B cell (primary cell): ENCODE results near the gene VPS13D. TPM values are rescaled to one million over a fixed set of nuclear protein-coding genes. Genes with fewer than 3 reads are reported as not detected.

Experiments
- ATAC-seq: fragments of 200-7000 bp; cut with Tn5 transposase; one replicate; pipeline ENCODE4 v1.10.0; 2021; ENCODE audit warnings: low read depth, mild to moderate bottlenecking, moderate number of reproducible peaks, moderate library complexity
- CTCF ChIA-PET: fragments of 350-600 bp; sonication (Branson Sonifier 250); formaldehyde crosslinking; loops from one replicate; lab custom pipeline; 2021; ENCODE audit warnings: antibody characterized with exemption, inconsistent platforms; lab: Charles Lee
- POLR2A ChIA-PET: fragments of 350-600 bp; sonication (Branson Sonifier 250); formaldehyde crosslinking; loops from one replicate; lab custom pipeline; 2021; ENCODE audit warnings: antibody characterized with exemption; lab: Charles Lee
- DNase-seq: peaks from one replicate; pipeline ENCODE4 v3.0.0; 2013
- H2AFZ ChIP-seq: 2 replicates; pipeline ENCODE4 v1.6.1; 2012; ENCODE audit warnings: mild to moderate bottlenecking, low read depth, low read length; ENCODE audit not compliant: insufficient read depth, poor library complexity, severe bottlenecking
- H3K27ac ChIP-seq, 2 donors: 1 replicate in 1 of 2; 2 replicates in 1 of 2; pipeline ENCODE4 v1.5.1; 2012 to 2013; ENCODE audit warnings: low read length in 2 of 2, mild to moderate bottlenecking in 2 of 2, moderate library complexity in 1 of 2
- H3K27me3 ChIP-seq, 4 experiments: fragments of 200-600 bp in 1 of 4; sonication (generic) in 1 of 4; replicated peaks in 1 of 4; 1 replicate in 2 of 4; 2 replicates in 2 of 4; pipeline versions ENCODE4 v1.6.1 to v1.7.0; 2013 to 2016; ENCODE audit warnings: low read length in 3 of 4, mild to moderate bottlenecking in 2 of 4, mixed read lengths in 1 of 4, moderate library complexity in 1 of 4; ENCODE audit not compliant: insufficient read depth in 4 of 4, control insufficient read depth in 3 of 4; ENCODE audit errors: control extremely low read depth in 1 of 4
- H3K36me3 ChIP-seq, 2 experiments: replicated peaks in 1 of 2; 1 replicate in 1 of 2; 2 replicates in 1 of 2; pipeline versions ENCODE4 v1.6.1 to v1.7.1; 2013; ENCODE audit warnings: low read length in 1 of 2; ENCODE audit not compliant: insufficient read depth in 2 of 2, control insufficient read depth in 1 of 2; ENCODE audit errors: control extremely low read depth in 1 of 2, extremely low read depth in 1 of 2
- H3K4me1 ChIP-seq, 2 donors: fragments of 200-600 bp in 1 of 2; sonication (generic) in 1 of 2; 1 replicate in 1 of 2; 2 replicates in 1 of 2; pipeline versions ENCODE4 v1.5.1 to v1.6.1; 2013 to 2017; ENCODE audit warnings: low read length in 2 of 2; ENCODE audit not compliant: control insufficient read depth in 2 of 2, insufficient read depth in 2 of 2
- H3K4me2 ChIP-seq: replicated peaks from 2 replicates; pipeline ENCODE3; 2012; ENCODE audit warnings: mild to moderate bottlenecking, low read depth, low read length; ENCODE audit not compliant: poor library complexity, severe bottlenecking
- H3K4me3 ChIP-seq, 5 experiments: fragments of 200-600 bp in 1 of 5; sonication (generic) in 1 of 5; 1 replicate in 3 of 5; 2 replicates in 2 of 5; pipeline versions ENCODE4 v1.5.1 to v1.7.0; 2011 to 2016; ENCODE audit warnings: low read length in 4 of 5, mild to moderate bottlenecking in 4 of 5, low read depth in 2 of 5, control low read depth in 1 of 5, moderate library complexity in 1 of 5; ENCODE audit not compliant: insufficient read depth in 1 of 5; ENCODE audit errors: control extremely low read depth in 1 of 5, extremely low read depth in 1 of 5
- H3K79me2 ChIP-seq: fragments of 200-600 bp; sonication (generic); one replicate; pipeline ENCODE4 v1.6.0; 2016; ENCODE audit warnings: low read length; ENCODE audit not compliant: control insufficient read depth, insufficient read depth
- H3K9ac ChIP-seq: fragments of 200-600 bp; sonication (generic); 2 replicates; pipeline ENCODE4 v1.6.1; 2017; ENCODE audit warnings: mild to moderate bottlenecking, low read length, moderate library complexity
- H3K9me3 ChIP-seq, 3 donors: one replicate each; pipeline versions ENCODE4 v1.6.1 to v1.7.1; 2013; ENCODE audit warnings: low read length in 2 of 3; ENCODE audit not compliant: control insufficient read depth in 2 of 3, insufficient read depth in 1 of 3; ENCODE audit errors: control extremely low read depth in 1 of 3
- H4K20me1 ChIP-seq: 2 replicates; pipeline ENCODE4 v1.6.0; 2012; ENCODE audit warnings: mild to moderate bottlenecking, low read length; ENCODE audit not compliant: insufficient read depth, control insufficient read depth, poor library complexity, severe bottlenecking
- H3K27ac Mint-ChIP-seq: one replicate; pipeline ENCODE4 v1.8.0; 2021; ENCODE audit warnings: mixed read lengths
- H3K27me3 Mint-ChIP-seq: one replicate; pipeline ENCODE4 v1.8.0; 2021; ENCODE audit warnings: mixed read lengths
- H3K4me1 Mint-ChIP-seq: one replicate; pipeline ENCODE4 v1.8.0; 2021; ENCODE audit warnings: mixed read lengths
- H3K4me3 Mint-ChIP-seq: one replicate; pipeline ENCODE4 v1.8.0; 2021; ENCODE audit warnings: mixed read lengths
- H3K9me3 Mint-ChIP-seq: one replicate; pipeline ENCODE4 v1.8.0; 2022; ENCODE audit warnings: mixed read lengths; ENCODE audit not compliant: insufficient read depth
- EZH2 ChIP-seq: IDR thresholded peaks from 2 replicates; pipeline ENCODE4 v1.6.1; 2012; ENCODE audit warnings: borderline replicate concordance, low read depth, mild to moderate bottlenecking, moderate library complexity, low read length; ENCODE audit not compliant: insufficient read depth, poor library complexity, severe bottlenecking
- WGBS: methylation state at CpG from one replicate; pipeline ENCODE4 v1.1.5; 2013; ENCODE audit warnings: missing lambda C conversion rate; ENCODE audit not compliant: insufficient coverage; 5-methylcytosine and 5-hydroxymethylcytosine counted together
- intact Hi-C: fragments of 100-400 bp; cut with micrococcal nuclease; formaldehyde crosslinking; loops from one replicate; pipeline ENCODE4 v1.10.0; 2022
- polyA plus RNA-seq: library from polyadenylated mRNA; depleted of rRNA; stranded (reverse); fragments of >200 nt; gene quantifications from 2 replicates; pipeline ENCODE4 v1.2.3, GENCODE V29; 2012
- total RNA-seq, 2 donors: library from RNA; stranded (reverse); fragments of 120-200 nt in 1 of 2; gene quantifications; 1 replicate in 1 of 2; 2 replicates in 1 of 2; pipeline versions ENCODE4 v1.2.3 to v1.2.4, GENCODE V29; 2013 to 2022
- TF ChIP-seq, protein P1 (sequence below): fragments of 200-600 bp; IDR thresholded peaks from one replicate; pipeline ENCODE4 v1.8.0; 2022; ENCODE audit warnings: antibody characterized with exemption, mild to moderate bottlenecking

VPS13D gene
- total and polyA plus RNA-seq, 2 donors (not counting 1 experiment from before 2014, with no cell fraction given), result 29.9 to 104 TPM

GRCh38 chr1:12181568-12181967 is 48.3 kb upstream of the VPS13D start:
- no peaks in the 10 kb centered on the region for H3K9me3 ChIP-seq
- no peak overlapping the region for H3K4me3 ChIP-seq
- peaks cover 0 to 30% of the 10 kb centered on the region in 2 experiments for H3K36me3 ChIP-seq
- peaks cover 42 to 80% of the 10 kb centered on the region in 2 donors for H3K4me1 ChIP-seq
- H3K27me3 ChIP-seq, result no peaks in the 10 kb centered on the region
- Mint-ChIP-seq H3K27ac (peak overlapping the region; percentile 50), H3K4me1 (peaks cover 69% of the 10 kb centered on the region), H3K27me3 (no peaks in the 10 kb centered on the region), H3K9me3 (no peaks in the 10 kb centered on the region), H3K4me3 (no peak overlapping the region)
- WGBS, result 93% methylated on average over 3 of the region's 7 CpGs
- DNase-seq (no peak), ATAC-seq (no peak)
- H4K20me1 ChIP-seq, result peaks cover 84% of the 10 kb centered on the region
- TF ChIP-seq, protein P1, sequence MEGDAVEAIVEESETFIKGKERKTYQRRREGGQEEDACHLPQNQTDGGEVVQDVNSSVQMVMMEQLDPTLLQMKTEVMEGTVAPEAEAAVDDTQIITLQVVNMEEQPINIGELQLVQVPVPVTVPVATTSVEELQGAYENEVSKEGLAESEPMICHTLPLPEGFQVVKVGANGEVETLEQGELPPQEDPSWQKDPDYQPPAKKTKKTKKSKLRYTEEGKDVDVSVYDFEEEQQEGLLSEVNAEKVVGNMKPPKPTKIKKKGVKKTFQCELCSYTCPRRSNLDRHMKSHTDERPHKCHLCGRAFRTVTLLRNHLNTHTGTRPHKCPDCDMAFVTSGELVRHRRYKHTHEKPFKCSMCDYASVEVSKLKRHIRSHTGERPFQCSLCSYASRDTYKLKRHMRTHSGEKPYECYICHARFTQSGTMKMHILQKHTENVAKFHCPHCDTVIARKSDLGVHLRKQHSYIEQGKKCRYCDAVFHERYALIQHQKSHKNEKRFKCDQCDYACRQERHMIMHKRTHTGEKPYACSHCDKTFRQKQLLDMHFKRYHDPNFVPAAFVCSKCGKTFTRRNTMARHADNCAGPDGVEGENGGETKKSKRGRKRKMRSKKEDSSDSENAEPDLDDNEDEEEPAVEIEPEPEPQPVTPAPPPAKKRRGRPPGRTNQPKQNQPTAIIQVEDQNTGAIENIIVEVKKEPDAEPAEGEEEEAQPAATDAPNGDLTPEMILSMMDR, result no peak
- TF ChIP-seq EZH2, result no peak
- no peak overlapping the region for H3K27ac ChIP-seq
- ChIA-PET POLR2A (no interaction called here), CTCF (interaction anchor here (1.2 to 8.3 kb wide), 2 partner anchors 12 to 57 kb away, joined by 5 to 96 read pairs; no protein-coding TSS in a partner anchor)
- peaks cover 89% of the 10 kb centered on the region for H3K79me2 ChIP-seq
- H3K4me2 ChIP-seq, result no peak overlapping the region
- intact Hi-C loops, result loop anchor here (5.0 kb wide), 1 partner anchor 39 kb away; no protein-coding TSS in a partner anchor
- H2AFZ ChIP-seq, result no peak overlapping the region
- no peak overlapping the region for H3K9ac ChIP-seq

DNA sequence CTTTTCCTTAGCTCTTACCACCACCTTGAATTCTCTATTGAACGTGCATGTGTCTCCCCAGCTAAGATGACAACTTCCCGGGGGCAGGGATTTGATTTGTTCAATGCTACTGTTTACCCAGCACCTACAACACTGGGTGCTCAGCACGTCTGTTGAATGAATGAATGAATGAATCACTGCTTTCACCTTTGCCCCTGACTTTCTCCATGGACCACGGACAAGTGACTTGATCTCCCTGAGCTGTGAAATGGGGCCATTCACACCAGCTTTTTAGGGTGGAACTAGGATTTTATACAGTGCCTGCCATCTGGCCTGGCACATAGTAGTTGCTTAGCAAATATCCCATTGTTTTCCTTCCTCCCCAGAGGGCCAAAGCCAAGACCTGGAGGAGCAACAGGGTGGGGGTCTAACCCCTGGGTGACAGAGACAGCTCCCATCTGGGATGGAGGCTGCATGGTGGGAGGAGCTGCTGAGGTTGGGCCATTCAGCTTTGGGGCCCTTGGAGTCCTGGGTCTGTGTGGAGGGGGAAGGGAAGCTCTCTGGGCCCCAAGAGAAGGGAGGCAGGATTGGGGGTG is 47.3 kb upstream of the VPS13D start:
- ChIA-PET POLR2A (interaction anchor here (0.6 to 1.3 kb wide), 2 partner anchors 28 to 34 kb away, joined by 3 to 4 read pairs; no protein-coding TSS in a partner anchor), CTCF (interaction anchor here (0.6 to 8.3 kb wide), 9 partner anchors 13 to 58 kb away, joined by 3 to 96 read pairs (median 5); no protein-coding TSS in a partner anchor)
- Histone ChIP-seq H3K36me3 (peaks cover 0 to 32% of the 10 kb centered on the region in 2 experiments), H3K9ac (no peak overlapping the region), H3K4me1 (peaks cover 41 to 73% of the 10 kb centered on the region in 2 donors), H4K20me1 (peaks cover 84% of the 10 kb centered on the region), H3K27ac (peak overlapping the region in 1 of 2 donors; percentile 47), H3K27me3 (no peaks in the 10 kb centered on the region), H2AFZ (no peak overlapping the region), H3K9me3 (no peaks in the 10 kb centered on the region), H3K79me2 (peaks cover 87% of the 10 kb centered on the region), H3K4me2 (no peak overlapping the region), H3K4me3 (no peak overlapping the region)
- intact Hi-C loops, result loop anchor here (5.0 kb wide), 1 partner anchor 40 kb away; no protein-coding TSS in a partner anchor
- Mint-ChIP-seq H3K4me1 (peaks cover 71% of the 10 kb centered on the region), H3K4me3 (peak overlapping the region; percentile 32), H3K9me3 (no peaks in the 10 kb centered on the region), H3K27me3 (no peaks in the 10 kb centered on the region), H3K27ac (peak overlapping the region; percentile 69)
- DNase-seq (no peak), ATAC-seq (no peak)
- 100% methylated on average over 1 of the region's 4 CpGs for WGBS
- TF ChIP-seq, protein P1, result no peak
- TF ChIP-seq EZH2, result no peak
